ENCODE results near the gene FXYD4.

- TF ChIP-seq CTCF (conservative IDR thresholded peaks at IDR 0.05; ENCODE audit: low read depth, low read length) = no peak
- TF ChIP-seq EZH2 (IDR thresholded peaks at IDR 0.05; ENCODE audit: low read length, unreplicated experiment) = no peak
- TF ChIP-seq EZH2phosphoT487 (IDR thresholded peaks at IDR 0.05; ENCODE audit: borderline replicate concordance, low read length) = no peak
These were observed 22.3 kb downstream of the FXYD4 start for GRCh38 chr10:43393606-43394360.
